ENCODE results near the gene TMEM14C.
A peak's percentile ranks its signal among the peaks of the same experiment; 100 is the strongest.

Gene TMEM14C

GRCh38 chr6:10721850-10722569 is 860 bp upstream of the TMEM14C start:
- no peak for TF ChIP-seq CTCF (IDR thresholded peaks at IDR 0.05)
- TF ChIP-seq ZFX (IDR thresholded peaks at IDR 0.05; ENCODE audit: borderline replicate concordance): no peak

GRCh38 chr6:10722570-10722819 is 375 bp upstream of the TMEM14C start:
- TF ChIP-seq CTCF (IDR thresholded peaks at IDR 0.05): no peak
- no peak for TF ChIP-seq ZFX (IDR thresholded peaks at IDR 0.05; ENCODE audit: borderline replicate concordance)
- H3K27ac ChIP-seq: peak overlapping the region; percentile 88

More at GRCh38 chr6:10721850-10722569, 860 bp upstream of the TMEM14C start:
- H3K27ac ChIP-seq: peak overlapping the region; percentile 88

- H3K27ac ChIP-seq: peak overlapping the region; percentile 88
- TF ChIP-seq ZFX (IDR thresholded peaks at IDR 0.05; ENCODE audit: borderline replicate concordance) (no peak), CTCF (IDR thresholded peaks at IDR 0.05) (no peak)
These were observed 654 bp downstream of the TMEM14C start for GRCh38 chr6:10723567-10723881.

- TF ChIP-seq CTCF (IDR thresholded peaks at IDR 0.05) (no peak), ZFX (IDR thresholded peaks at IDR 0.05; ENCODE audit: borderline replicate concordance) (no peak)
- H3K27ac ChIP-seq: no peak overlapping the region
These were observed 2.2 kb downstream of the TMEM14C start for GRCh38 chr6:10725044-10725443.

GRCh38 chr6:10725716-10726115 is 2.8 kb downstream of the TMEM14C start:
- no peak overlapping the region for H3K27ac ChIP-seq
- no peak for TF ChIP-seq ZFX (IDR thresholded peaks at IDR 0.05; ENCODE audit: borderline replicate concordance)
- no peak for TF ChIP-seq CTCF (IDR thresholded peaks at IDR 0.05)

- TF ChIP-seq CTCF (IDR thresholded peaks at IDR 0.05) (no peak), ZFX (IDR thresholded peaks at IDR 0.05; ENCODE audit: borderline replicate concordance) (no peak)
- no peak overlapping the region for H3K27ac ChIP-seq
These were observed 7.4 kb downstream of the TMEM14C start for GRCh38 chr6:10730254-10730653.

GRCh38 chr6:10733151-10733715 is 10.4 kb downstream of the TMEM14C start:
- no peak for TF ChIP-seq ZFX (IDR thresholded peaks at IDR 0.05; ENCODE audit: borderline replicate concordance)
- no peak for TF ChIP-seq CTCF (IDR thresholded peaks at IDR 0.05)
- peak overlapping the region; percentile 9; the same call in 1 of the 2 replicates for H3K27ac ChIP-seq
